IgD-negative memory B cell (primary cell): ENCODE data around the gene ITGAE. TPM values are rescaled to one million over a fixed set of nuclear protein-coding genes. Genes with fewer than 3 reads are reported as not detected.
"Not testable (repeated sequence)": the region's sequence is repeated elsewhere in the genome, so short reads cannot be mapped to it uniquely, and the experiment has no call there.

Experiments
- H3K27ac Mint-ChIP-seq, 3 donors: one replicate each; pipeline ENCODE4 v1.8.0; 2020 to 2022; ENCODE audit warnings: mild to moderate bottlenecking in 3 of 3, mixed read lengths in 3 of 3, moderate library complexity in 1 of 3
- H3K27me3 Mint-ChIP-seq: one replicate; pipeline ENCODE4 v1.8.0; 2021; ENCODE audit warnings: mixed read lengths
- H3K36me3 Mint-ChIP-seq: one replicate; pipeline ENCODE4 v1.8.0; 2020; ENCODE audit warnings: mild to moderate bottlenecking, mixed read lengths
- H3K4me1 Mint-ChIP-seq, 3 donors: one replicate each; pipeline ENCODE4 v1.8.0; 2020 to 2022; ENCODE audit warnings: mixed read lengths in 3 of 3, mild to moderate bottlenecking in 1 of 3
- H3K4me3 Mint-ChIP-seq, 4 donors: one replicate each; pipeline ENCODE4 v1.8.0; 2020 to 2022; ENCODE audit warnings: mild to moderate bottlenecking in 4 of 4, mixed read lengths in 4 of 4, moderate library complexity in 3 of 4
- H3K9me3 Mint-ChIP-seq, 3 donors: one replicate each; pipeline ENCODE4 v1.8.0; 2020 to 2021; ENCODE audit warnings: mixed read lengths in 3 of 3, mild to moderate bottlenecking in 1 of 3
- polyA plus RNA-seq: library from polyadenylated mRNA; unstranded; fragments of 300-500 nt; fragmentation: Illumina TruSeq; gene quantifications from one replicate; pipeline ENCODE4 v1.2.3, GENCODE V29; 2021

Gene ITGAE
- polyA plus RNA-seq, 1 donor from 2014 or later = 125 TPM

DNA sequence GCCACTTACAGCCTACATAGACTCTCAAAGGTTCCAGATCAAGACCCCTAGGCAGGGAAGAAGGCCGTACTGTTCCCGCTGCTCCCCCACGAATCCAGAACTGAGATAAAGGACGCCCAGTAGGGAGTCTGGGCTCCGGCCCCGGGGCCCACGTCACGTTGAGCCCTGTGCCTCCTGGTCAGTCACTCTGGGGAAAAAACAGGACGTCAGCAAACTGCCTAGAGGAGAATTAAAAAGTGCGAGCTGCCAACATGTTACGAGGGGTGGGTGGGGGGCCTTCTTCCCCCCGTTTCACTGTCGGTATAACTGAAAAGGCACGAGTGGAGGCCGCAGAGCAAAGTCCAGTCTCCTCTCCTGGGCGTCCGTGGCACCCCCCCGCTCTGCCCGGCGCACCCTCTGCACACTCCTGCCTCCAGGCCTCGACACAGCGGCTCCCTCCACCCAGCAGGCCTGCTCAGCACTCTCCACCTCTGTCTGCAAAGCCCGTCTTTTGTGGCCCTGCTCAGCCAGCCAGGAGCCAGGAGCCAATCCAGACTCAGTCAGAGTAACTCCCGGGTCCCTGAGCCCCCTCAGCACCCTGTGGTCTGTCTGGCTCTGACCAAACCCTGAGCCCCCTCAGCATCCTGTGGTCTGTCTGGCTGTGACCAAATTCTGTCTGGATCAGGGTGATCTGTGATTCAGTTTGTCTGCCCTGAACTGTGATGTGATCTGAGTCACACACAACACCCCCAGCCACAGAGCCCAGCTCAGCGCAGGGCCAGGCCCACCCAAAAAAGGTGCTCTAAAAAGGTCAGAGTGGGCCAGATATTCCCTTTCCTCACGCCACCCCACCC is 6.2 kb downstream of the ITGAE start:
- Mint-ChIP-seq H3K27ac (peak overlapping the region; percentile 59 to 97 (median 78)), H3K9me3 (no peaks in the 10 kb centered on the region), H3K4me1 (peaks cover 21 to 27% (median 26%) of the 10 kb centered on the region in 3 donors), H3K27me3 (no peaks in the 10 kb centered on the region), H3K4me3 (peak overlapping the region; percentile 29 to 92 (median 70)), H3K36me3 (no peaks in the 10 kb centered on the region)

DNA sequence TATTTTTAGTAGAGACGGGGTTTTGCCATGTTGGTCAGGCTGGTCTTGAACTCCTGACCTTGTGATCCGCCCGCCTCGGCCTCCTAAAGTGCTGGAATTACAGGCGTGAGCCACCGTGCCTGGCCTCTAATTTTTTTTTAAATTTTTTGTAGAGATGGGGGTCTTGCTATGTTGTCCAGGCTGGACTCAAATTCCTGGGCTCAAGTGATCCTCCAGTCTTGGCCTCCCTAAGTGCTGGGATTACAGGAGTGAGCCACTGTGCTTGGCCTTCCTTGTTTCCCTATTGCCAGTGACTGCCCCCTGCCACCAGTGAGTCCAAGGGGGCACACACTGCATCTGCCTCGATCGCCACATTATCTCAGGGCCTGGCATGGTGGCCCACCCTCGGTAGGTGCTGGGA is 6.8 kb downstream of the ITGAE start:
- not testable (repeated sequence) for H3K9me3 Mint-ChIP-seq, H3K36me3 Mint-ChIP-seq, H3K4me3 Mint-ChIP-seq, H3K27me3 Mint-ChIP-seq
- Mint-ChIP-seq H3K4me1 (peaks cover 17 to 22% (median 21%) of the 10 kb centered on the region in 3 donors), H3K27ac (peak overlapping the region in 1 of 3 donors; percentile 59)

DNA sequence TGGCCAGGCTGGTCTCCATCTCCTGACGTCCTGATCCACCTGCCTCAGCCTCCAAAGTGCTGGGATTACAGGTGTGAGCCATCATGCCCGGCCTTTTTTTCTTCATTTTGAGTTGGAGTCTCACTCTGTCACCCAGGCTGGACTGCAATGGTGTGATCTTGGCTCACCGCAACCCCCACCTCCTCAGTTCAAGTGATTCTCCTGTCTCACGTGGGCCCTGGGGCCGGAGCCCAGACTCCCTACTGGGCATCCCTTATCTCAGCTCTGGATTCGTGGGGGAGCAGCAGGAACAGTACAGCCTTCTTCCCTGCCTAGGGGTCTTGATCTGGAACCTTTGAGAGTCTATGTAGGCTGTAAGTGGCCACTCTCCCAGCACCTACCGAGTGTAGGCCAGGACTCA is 7.7 kb downstream of the ITGAE start:
- not testable (repeated sequence) for H3K9me3 Mint-ChIP-seq, H3K36me3 Mint-ChIP-seq, H3K27ac Mint-ChIP-seq, H3K27me3 Mint-ChIP-seq, H3K4me3 Mint-ChIP-seq
- peaks cover 11 to 15% (median 13%) of the 10 kb centered on the region in 3 donors for H3K4me1 Mint-ChIP-seq

DNA sequence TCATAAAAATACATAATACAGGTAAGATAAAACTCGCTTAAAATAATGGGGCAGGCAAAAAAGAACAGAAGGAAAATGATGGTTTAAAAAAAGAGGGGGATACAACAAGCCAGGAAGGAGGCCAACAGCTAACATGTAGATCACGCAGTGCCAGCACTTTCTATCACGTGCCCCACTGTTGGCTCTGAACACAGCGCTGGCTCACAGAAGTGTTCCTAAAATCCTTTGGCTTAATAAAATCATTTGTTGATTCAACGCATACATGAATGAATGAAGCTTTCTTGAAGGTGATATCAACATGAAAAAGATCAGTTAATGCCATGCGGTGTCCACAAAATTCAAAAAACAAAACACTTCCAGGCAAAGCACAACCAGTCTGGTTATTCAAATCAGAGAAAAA is 8.5 kb downstream of the ITGAE start:
- Mint-ChIP-seq H3K4me1 (peaks cover 10 to 14% (median 14%) of the 10 kb centered on the region in 3 donors), H3K4me3 (no peak overlapping the region), H3K36me3 (no peaks in the 10 kb centered on the region), H3K27ac (no peak overlapping the region), H3K27me3 (no peaks in the 10 kb centered on the region), H3K9me3 (no peaks in the 10 kb centered on the region)

DNA sequence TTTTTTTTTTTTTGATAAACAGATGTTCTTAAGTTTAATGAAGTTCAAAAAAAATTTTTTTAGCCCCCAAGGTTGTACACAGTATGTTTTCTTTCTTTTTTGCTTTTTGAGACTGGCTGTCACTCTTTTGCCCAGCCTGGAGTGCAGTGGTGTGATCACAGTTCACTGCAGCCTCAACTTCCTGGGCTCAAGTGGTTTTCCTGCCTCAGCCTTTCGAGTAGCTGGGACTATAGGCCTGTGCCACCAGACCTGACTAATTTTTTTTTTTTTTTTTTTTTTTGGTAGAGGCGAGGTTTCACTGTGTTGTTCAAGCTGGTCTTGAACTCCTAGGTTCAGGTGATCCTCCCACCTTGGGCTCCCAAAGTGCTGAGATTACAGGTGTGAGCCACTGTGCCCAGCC is 12.8 kb downstream of the ITGAE start:
- no peaks in the 10 kb centered on the region for H3K9me3 Mint-ChIP-seq
- peaks cover 0 to 4% (median 1%) of the 10 kb centered on the region in 3 donors for H3K4me1 Mint-ChIP-seq
- no peaks in the 10 kb centered on the region for H3K36me3 Mint-ChIP-seq
- H3K27ac Mint-ChIP-seq = no peak overlapping the region
- H3K4me3 Mint-ChIP-seq = no peak overlapping the region
- H3K27me3 Mint-ChIP-seq = no peaks in the 10 kb centered on the region

DNA sequence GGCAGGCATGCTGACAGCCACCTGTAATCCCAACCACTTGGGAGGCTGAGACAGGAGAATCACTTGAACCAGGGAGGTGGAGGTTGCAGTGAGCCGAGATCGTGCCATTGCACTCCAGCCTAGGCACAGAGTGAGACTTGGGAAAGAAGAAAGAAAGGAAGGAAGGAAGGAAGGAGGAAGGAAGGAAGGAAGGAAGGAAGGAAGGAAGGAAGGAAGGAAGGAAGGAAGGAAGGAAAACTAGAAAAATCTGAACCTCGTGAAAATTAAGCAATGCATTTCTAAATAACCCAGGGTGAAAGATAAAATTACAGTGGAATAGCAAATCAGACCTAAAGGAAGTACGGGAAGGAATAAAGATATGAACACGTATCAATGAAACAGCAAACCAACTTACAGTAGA is 15.7 kb downstream of the ITGAE start:
- H3K27me3 Mint-ChIP-seq, H3K36me3 Mint-ChIP-seq, H3K4me1 Mint-ChIP-seq, H3K27ac Mint-ChIP-seq, H3K9me3 Mint-ChIP-seq: not testable (repeated sequence)
- peak overlapping the region in 1 of 4 donors; percentile 79 for H3K4me3 Mint-ChIP-seq

DNA sequence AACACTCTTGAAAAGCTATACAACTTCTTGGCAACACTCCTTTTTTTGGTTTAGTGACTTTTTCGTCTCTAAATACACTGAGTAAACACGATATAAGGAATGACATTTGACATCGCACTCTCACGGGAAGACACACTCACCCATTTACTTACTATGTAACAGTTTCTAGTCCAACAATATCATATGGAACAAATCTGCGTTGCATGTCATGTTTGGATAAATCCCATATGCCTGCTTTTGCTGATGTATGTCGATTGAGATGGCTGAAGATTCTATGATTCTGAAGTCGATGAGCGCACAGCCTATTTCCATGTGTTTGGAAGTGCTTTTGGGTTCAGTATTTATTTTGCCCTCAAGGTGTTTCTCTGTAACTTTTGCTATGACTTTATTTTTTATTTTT is 18.2 kb downstream of the ITGAE start:
- Mint-ChIP-seq H3K9me3 (no peaks in the 10 kb centered on the region), H3K27ac (no peak overlapping the region), H3K4me1 (peaks cover 0 to 1% (median 0%) of the 10 kb centered on the region in 3 donors), H3K36me3 (no peaks in the 10 kb centered on the region), H3K27me3 (no peaks in the 10 kb centered on the region), H3K4me3 (no peak overlapping the region)

DNA sequence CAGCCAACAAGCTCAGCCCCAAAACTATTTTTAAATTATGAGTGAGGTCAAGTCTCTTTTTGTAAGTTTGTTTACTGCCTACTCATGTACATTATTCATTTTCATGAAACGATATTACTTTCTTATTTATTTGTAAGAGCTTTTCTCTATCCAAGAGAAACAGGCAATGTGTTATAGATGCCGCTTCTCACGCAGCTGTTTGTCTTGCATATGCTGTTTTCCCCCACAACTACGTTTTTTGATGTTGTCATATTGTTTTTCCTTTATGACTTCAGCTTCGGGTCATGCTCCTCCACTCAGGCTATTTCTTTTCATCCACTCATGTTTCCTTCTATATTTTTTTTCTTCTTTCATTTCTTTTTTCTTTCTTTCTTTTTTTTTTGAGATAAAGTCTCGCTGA is 20.0 kb downstream of the ITGAE start:
- no peak overlapping the region for H3K4me3 Mint-ChIP-seq
- no peaks in the 10 kb centered on the region for H3K36me3 Mint-ChIP-seq
- no peaks in the 10 kb centered on the region for H3K9me3 Mint-ChIP-seq
- no peak overlapping the region for H3K27ac Mint-ChIP-seq
- H3K27me3 Mint-ChIP-seq = no peaks in the 10 kb centered on the region
- peaks cover 0 to 1% (median 0%) of the 10 kb centered on the region in 3 donors for H3K4me1 Mint-ChIP-seq

DNA sequence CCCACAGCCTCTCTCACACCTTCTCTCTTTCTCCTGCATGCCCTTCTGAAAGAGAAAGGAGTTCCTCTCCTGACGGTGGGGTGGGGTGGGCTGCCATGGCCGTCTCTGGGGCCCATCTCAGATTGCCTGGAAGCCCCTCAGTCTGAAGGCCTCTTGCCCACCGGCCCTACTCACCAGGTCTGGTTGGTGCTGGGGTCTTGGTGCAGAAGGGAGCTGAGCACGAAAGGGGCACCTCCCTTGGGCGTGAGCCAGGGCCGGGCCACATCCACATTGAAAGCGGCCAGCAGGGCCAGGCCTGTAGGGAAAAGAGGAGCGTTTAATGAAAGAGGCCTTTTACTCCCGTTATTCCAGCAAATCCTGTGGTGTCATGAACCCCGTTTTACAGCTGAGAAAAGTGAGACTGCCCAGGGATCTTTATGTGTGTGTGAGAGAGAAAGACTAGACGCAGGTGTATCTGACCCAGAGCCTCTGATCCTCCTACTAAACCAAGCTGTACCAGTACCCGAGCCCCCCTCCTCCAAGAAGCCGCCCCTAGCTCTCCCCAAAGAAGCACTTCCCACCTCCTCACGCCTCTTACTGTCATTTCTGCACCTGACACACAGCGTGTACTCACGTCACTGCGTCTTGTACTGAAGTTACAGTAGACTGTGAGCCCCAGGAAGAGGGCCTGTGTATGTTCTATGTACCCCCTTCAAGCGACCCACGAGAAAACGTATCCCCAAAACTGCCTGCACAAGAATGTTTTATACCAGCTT is 23.4 kb downstream of the ITGAE start:
- Mint-ChIP-seq H3K4me1 (no peaks in the 10 kb centered on the region), H3K36me3 (no peaks in the 10 kb centered on the region), H3K4me3 (no peak overlapping the region), H3K9me3 (no peaks in the 10 kb centered on the region), H3K27me3 (no peaks in the 10 kb centered on the region), H3K27ac (no peak overlapping the region)

DNA sequence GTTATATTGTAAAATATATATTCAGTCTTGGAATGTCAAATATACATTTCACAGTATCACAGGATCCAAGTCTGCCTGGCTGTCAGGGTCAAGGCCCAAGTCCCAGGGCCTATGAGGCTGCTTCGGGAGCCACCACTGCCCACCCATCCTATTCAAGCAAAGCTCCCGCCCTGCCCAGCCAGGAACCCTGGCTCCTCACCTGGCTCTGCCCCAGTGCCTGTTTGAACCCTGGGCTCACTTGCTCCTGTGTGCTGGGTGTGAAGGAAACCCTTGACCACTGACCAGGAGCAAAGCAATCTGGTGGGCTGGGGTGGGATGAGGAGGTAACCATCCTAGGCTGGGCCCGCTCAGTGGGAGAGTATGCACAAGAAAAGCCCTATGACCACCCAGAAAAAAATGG is 27.0 kb downstream of the ITGAE start:
- peaks cover 0 to 8% (median 6%) of the 10 kb centered on the region in 3 donors for H3K4me1 Mint-ChIP-seq
- H3K9me3 Mint-ChIP-seq = no peaks in the 10 kb centered on the region
- H3K27ac Mint-ChIP-seq = no peak overlapping the region
- no peaks in the 10 kb centered on the region for H3K27me3 Mint-ChIP-seq
- H3K4me3 Mint-ChIP-seq = no peak overlapping the region
- no peaks in the 10 kb centered on the region for H3K36me3 Mint-ChIP-seq

DNA sequence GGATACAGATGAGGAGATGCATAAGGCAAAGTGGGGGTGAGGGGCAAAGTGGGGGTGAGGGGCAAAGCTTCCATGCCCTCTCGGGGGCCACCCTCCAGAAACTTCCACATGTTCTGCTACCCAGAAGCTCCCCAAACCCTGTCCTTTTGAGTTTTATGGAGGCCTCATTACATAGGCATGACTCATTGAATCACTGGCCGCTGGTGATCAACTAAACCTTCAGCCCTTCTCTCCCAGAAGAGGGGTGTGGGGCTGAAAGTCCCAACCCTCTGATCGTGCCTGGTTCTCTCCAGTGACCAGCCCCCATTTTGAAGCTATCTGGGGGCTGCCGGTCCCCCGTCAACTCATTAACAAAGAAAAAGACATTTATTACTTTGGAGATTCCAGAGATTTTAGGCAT is 27.5 kb downstream of the ITGAE start:
- H3K27ac Mint-ChIP-seq = no peak overlapping the region
- no peaks in the 10 kb centered on the region for H3K9me3 Mint-ChIP-seq
- H3K36me3 Mint-ChIP-seq = no peaks in the 10 kb centered on the region
- H3K4me3 Mint-ChIP-seq = peak overlapping the region in 1 of 4 donors; percentile 32
- no peaks in the 10 kb centered on the region for H3K27me3 Mint-ChIP-seq
- H3K4me1 Mint-ChIP-seq = peaks cover 0 to 8% (median 6%) of the 10 kb centered on the region in 3 donors

DNA sequence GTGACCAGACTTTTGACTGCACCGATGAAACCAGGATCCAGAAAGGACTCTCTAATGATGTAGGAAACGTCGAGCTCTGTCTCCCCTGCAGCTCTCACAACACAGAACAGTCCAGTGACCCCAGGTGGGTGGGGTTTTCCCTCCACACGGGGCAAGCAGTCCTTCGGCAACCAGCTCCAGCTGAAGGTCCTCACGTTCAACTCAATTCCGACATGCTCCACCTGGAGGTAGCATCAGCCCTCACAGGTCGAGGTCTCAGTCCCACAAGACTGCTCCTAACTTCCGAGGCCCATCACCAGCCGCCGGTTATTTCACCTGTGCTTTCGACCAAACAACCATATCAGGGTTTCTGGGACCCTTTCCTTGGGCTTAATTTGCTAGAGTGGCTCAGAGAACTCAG is 28.2 kb downstream of the ITGAE start:
- no peaks in the 10 kb centered on the region for H3K9me3 Mint-ChIP-seq
- no peaks in the 10 kb centered on the region for H3K27me3 Mint-ChIP-seq
- peaks cover 0 to 8% (median 6%) of the 10 kb centered on the region in 3 donors for H3K4me1 Mint-ChIP-seq
- no peaks in the 10 kb centered on the region for H3K36me3 Mint-ChIP-seq
- no peak overlapping the region for H3K4me3 Mint-ChIP-seq
- H3K27ac Mint-ChIP-seq = no peak overlapping the region

DNA sequence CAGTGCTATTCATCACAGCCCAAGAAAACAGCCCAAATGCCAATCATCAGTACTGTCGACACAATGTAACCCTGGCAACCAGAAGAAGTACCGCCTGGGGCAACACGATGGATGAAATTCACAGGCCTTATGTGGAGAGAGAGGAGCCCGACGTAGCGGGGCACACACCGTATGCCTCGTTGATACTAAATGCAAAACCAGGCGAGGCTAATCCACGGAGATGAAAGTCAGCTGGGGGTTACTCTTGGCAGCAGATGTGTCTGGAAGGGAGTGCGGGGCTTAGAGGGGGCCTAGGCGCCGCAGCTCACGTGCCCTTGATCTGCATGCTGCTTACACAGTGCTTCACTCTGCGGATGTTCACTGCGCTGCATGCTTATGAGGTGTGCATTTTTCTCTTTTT is 29.8 kb downstream of the ITGAE start:
- H3K4me1 Mint-ChIP-seq = peaks cover 3 to 9% (median 7%) of the 10 kb centered on the region in 3 donors

DNA sequence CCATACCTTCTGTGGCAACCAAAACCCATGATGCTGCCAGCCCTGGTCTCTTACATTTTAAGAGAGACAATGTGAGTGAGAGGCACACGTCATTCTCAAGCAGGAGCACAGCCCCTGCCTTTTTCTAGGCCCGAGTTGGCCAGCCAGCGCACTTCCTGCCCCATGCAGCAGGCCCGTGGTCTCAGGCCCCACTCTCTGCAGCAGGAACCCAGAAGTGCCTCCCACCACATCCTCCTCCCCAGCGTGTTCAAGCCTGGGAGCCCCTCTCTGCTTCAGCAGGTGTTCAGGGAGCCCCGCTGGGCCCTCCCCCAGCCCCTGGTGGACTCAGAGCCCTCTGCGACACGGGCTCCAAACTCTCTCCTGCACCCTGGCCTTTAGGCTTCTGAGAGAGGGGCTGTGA is 30.5 kb downstream of the ITGAE start:
- no peaks in the 10 kb centered on the region for H3K36me3 Mint-ChIP-seq
- no peaks in the 10 kb centered on the region for H3K9me3 Mint-ChIP-seq
- H3K4me3 Mint-ChIP-seq = peak overlapping the region in 1 of 4 donors; percentile 33
- H3K4me1 Mint-ChIP-seq = peaks cover 7 to 12% (median 10%) of the 10 kb centered on the region in 3 donors
- no peaks in the 10 kb centered on the region for H3K27me3 Mint-ChIP-seq
- peak overlapping the region in 1 of 3 donors; percentile 50 for H3K27ac Mint-ChIP-seq

More for the DNA sequence above, 29.8 kb downstream of the ITGAE start:
- Mint-ChIP-seq H3K27me3 (no peaks in the 10 kb centered on the region), H3K9me3 (no peaks in the 10 kb centered on the region), H3K36me3 (no peaks in the 10 kb centered on the region), H3K4me3 (peak overlapping the region in 1 of 4 donors; percentile 27), H3K27ac (no peak overlapping the region)

DNA sequence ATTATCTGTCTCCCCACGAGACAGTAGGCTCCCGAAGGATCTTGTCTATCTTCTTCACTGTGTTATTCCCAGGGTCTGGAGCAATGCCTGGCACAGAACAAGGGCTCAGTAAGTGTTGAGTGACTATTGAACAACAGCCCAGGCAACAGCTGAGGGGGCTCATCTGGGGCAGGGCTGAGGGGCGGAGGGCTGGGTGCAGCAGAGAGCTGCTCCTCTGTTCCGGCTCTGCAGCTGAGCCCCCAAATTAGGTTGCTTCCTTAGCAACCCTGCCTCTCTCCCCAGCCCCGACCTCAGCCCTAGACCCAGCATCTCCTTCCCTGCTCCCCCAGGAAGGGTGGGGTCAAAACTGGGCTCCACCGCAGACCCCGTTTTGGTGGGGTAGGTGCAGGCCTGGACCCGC is 32.2 kb downstream of the ITGAE start:
- no peaks in the 10 kb centered on the region for H3K36me3 Mint-ChIP-seq
- H3K9me3 Mint-ChIP-seq = no peaks in the 10 kb centered on the region
- H3K27me3 Mint-ChIP-seq = no peaks in the 10 kb centered on the region
- H3K4me1 Mint-ChIP-seq = peaks cover 10 to 17% (median 15%) of the 10 kb centered on the region in 3 donors
- no peak overlapping the region for H3K27ac Mint-ChIP-seq
- H3K4me3 Mint-ChIP-seq = no peak overlapping the region
